Measurements from ENCODE around the gene LMAN1L.

- TF ChIP-seq CTCF (IDR thresholded peaks at IDR 0.05) (no peak), POLR2A (IDR thresholded peaks at IDR 0.05) (no peak)
Observed at GRCh38 chr15:74802862-74803447, 9.7 kb upstream of the LMAN1L start.
